Coronary artery (tissue), 2 donors: Measurements from ENCODE around the gene RPS6KA3.

ENCODE experiments used
- DNase-seq: peaks from one replicate; pipeline ENCODE4 v3.0.0-alpha.2; 2017; ENCODE audit warnings: low spot score
- H3K27ac ChIP-seq, 2 donors: fragments of 200-600 bp; sonication (generic); one replicate each; pipeline ENCODE4 v1.5.1; 2016 to 2019
- H3K4me3 ChIP-seq: fragments of 200-600 bp; sonication (generic); 2 replicates; pipeline ENCODE4 v1.5.1; 2016; ENCODE audit warnings: mild to moderate bottlenecking, moderate library complexity
- CTCF ChIP-seq: fragments of 200-600 bp; sonication (generic); IDR thresholded peaks from one replicate; pipeline ENCODE4 v1.5.1; 2019; ENCODE audit warnings: antibody characterized with exemption

RPS6KA3 gene

GRCh38 chrX:20101934-20102581 lies 164.7 kb downstream of the RPS6KA3 start:
- H3K27ac ChIP-seq: no peak overlapping the region
- TF ChIP-seq CTCF: no peak
- no peak for DNase-seq
- no peak overlapping the region for H3K4me3 ChIP-seq
